GM12878 (cell line): ENCODE measurements around the gene LRRC53. TPM values are rescaled to one million over a fixed set of nuclear protein-coding genes. Genes with fewer than 3 reads are reported as not detected.

Source experiments
- ATAC-seq: fragments of 200-7000 bp; cut with Tn5 transposase; 3 replicates; pipeline ENCODE4 v1.9.1; 2020; ENCODE audit warnings: mild to moderate bottlenecking, moderate library complexity
- BruUV-seq: library from RNA; stranded (reverse); fragments of 400-500 nt; replicated peaks from 2 replicates; lab custom pipeline; 2021; lab: Mats Ljungman, UMichigan
- CTCF ChIA-PET: fragments of 300-600 bp; sonication (Branson Sonifier 250); formaldehyde crosslinking; extraction: SDS; loops from one replicate; lab custom pipeline; 2021; ENCODE audit warnings: inconsistent platforms; lab: Yijun Ruan, JAX
- POLR2A ChIA-PET: fragments of 350-600 bp; formaldehyde crosslinking; extraction: SDS; loops from one replicate; lab custom pipeline; 2021; ENCODE audit warnings: inconsistent platforms; lab: Charles Lee
- RAD21 ChIA-PET: fragments of 300-600 bp; sonication (Branson Sonifier 250); formaldehyde crosslinking; loops from one replicate; lab custom pipeline; 2023; ENCODE audit warnings: antibody characterized with exemption; ENCODE audit not compliant: unreplicated experiment; lab: Charles Lee
- SMC1A ChIA-PET: fragments of 300-600 bp; sonication (Branson Sonifier 250); formaldehyde crosslinking; loops from one replicate; lab custom pipeline; 2023; ENCODE audit not compliant: unreplicated experiment, uncharacterized antibody; lab: Charles Lee
- DNase-seq: peaks from one replicate; pipeline ENCODE4 v3.0.0-alpha.2; 2011; ENCODE audit warnings: low read depth, low spot score
- FAIRE-seq: peaks from 3 replicates; lab custom pipeline; 2011; peaks lifted over from hg19 to GRCh38; lab: Jason Lieb, UNC
- H2AFZ ChIP-seq: 2 replicates; pipeline ENCODE4 v1.6.0; 2011; ENCODE audit warnings: low read depth, low read length, control low read depth; ENCODE audit not compliant: control insufficient read depth
- H3K27ac ChIP-seq: 2 replicates; pipeline ENCODE4 v1.5.1; 2011; ENCODE audit warnings: control low read depth; ENCODE audit not compliant: control insufficient read depth, insufficient read depth
- H3K27me3 ChIP-seq, 2 experiments: replicated peaks in 1 of 2; 2 replicates each; pipeline versions ENCODE4 v1.6.0 to v1.6.1; 2011; ENCODE audit warnings: low read length in 1 of 2; ENCODE audit not compliant: control insufficient read depth in 2 of 2, insufficient read depth in 2 of 2
- H3K36me3 ChIP-seq, 2 experiments: 2 replicates each; pipeline ENCODE4 v1.5.1; 2011; ENCODE audit warnings: low read length in 1 of 2; ENCODE audit not compliant: control insufficient read depth in 2 of 2, insufficient read depth in 2 of 2
- H3K4me1 ChIP-seq: 2 replicates; pipeline ENCODE4 v1.6.1; 2011; ENCODE audit warnings: mild to moderate bottlenecking, low read length, moderate library complexity, mixed read lengths; ENCODE audit not compliant: control insufficient read depth, insufficient read depth
- H3K4me2 ChIP-seq: 2 replicates; pipeline ENCODE4 v1.6.0; 2011; ENCODE audit warnings: control low read depth; ENCODE audit not compliant: control insufficient read depth, insufficient read depth
- H3K4me3 ChIP-seq: fragments of 200-600 bp; sonication (generic); 2 replicates; pipeline ENCODE4 v1.5.1; 2016
- H3K79me2 ChIP-seq: 2 replicates; pipeline ENCODE4 v1.6.0; 2011; ENCODE audit warnings: low read length; ENCODE audit not compliant: control insufficient read depth, insufficient read depth
- H3K9ac ChIP-seq: 2 replicates; pipeline ENCODE4 v1.8.0; 2011; ENCODE audit warnings: low read length, control low read depth, mixed read lengths; ENCODE audit not compliant: control insufficient read depth, insufficient read depth
- H3K9me3 ChIP-seq: replicated peaks from 3 replicates; pipeline ENCODE4 v1.5.1; 2011; ENCODE audit warnings: mild to moderate bottlenecking, low read length; ENCODE audit not compliant: control insufficient read depth, insufficient read depth
- H4K20me1 ChIP-seq: 2 replicates; pipeline ENCODE4 v1.6.0; 2011; ENCODE audit not compliant: control insufficient read depth, insufficient read depth
- ASH2L ChIP-seq: fragments of 300-600, 200-600 bp; sonication (generic); IDR thresholded peaks from 2 replicates; pipeline ENCODE4 v1.6.1; 2017; ENCODE audit warnings: low read depth, mild to moderate bottlenecking, borderline replicate concordance
- CHD2 ChIP-seq: IDR thresholded peaks from 2 replicates; pipeline ENCODE4 v1.6.1; 2011; ENCODE audit warnings: low read depth, low read length, improper control_type of control experiment, borderline replicate concordance
- HDGF ChIP-seq: fragments of 450-650 bp; IDR thresholded peaks from 2 replicates; pipeline ENCODE4 v1.6.1; 2016; ENCODE audit warnings: antibody characterized with exemption
- MEF2B ChIP-seq: fragments of 450-650 bp; IDR thresholded peaks from 2 replicates; pipeline ENCODE4 v1.6.1; 2018; ENCODE audit warnings: mild to moderate bottlenecking, moderate library complexity; ENCODE audit not compliant: partially characterized antibody, poor library complexity, severe bottlenecking
- NFXL1 ChIP-seq: fragments of 450-650 bp; IDR thresholded peaks from 2 replicates; pipeline ENCODE4 v1.6.1; 2017; ENCODE audit warnings: antibody characterized with exemption, mild to moderate bottlenecking, borderline replicate concordance
- NFYA ChIP-seq: IDR thresholded peaks from 2 replicates; pipeline ENCODE4 v1.6.1; 2011; ENCODE audit warnings: low read depth, mild to moderate bottlenecking, low read length, improper control_type of control experiment, borderline replicate concordance
- RB1 ChIP-seq: fragments of 450-650 bp; formaldehyde crosslinking; IDR thresholded peaks from 2 replicates; pipeline ENCODE4 v1.6.1; 2017; ENCODE audit warnings: mild to moderate bottlenecking, borderline replicate concordance
- SIN3A ChIP-seq: IDR thresholded peaks from 2 replicates; pipeline ENCODE4 v1.6.1; 2012; ENCODE audit warnings: low read depth, low read length, improper control_type of control experiment
- SMARCA5 ChIP-seq: fragments of 450-650 bp; IDR thresholded peaks from 2 replicates; pipeline ENCODE4 v1.6.1; 2017; ENCODE audit warnings: mild to moderate bottlenecking
- SREBF1 ChIP-seq: IDR thresholded peaks from 2 replicates; pipeline ENCODE4 v1.6.1; 2012; ENCODE audit warnings: mild to moderate bottlenecking, low read length
- TAF1 ChIP-seq: IDR thresholded peaks from 2 replicates; pipeline ENCODE4 v1.6.1; 2011; ENCODE audit warnings: mild to moderate bottlenecking, low read depth, low read length, borderline replicate concordance
- TBL1XR1 ChIP-seq: IDR thresholded peaks from 2 replicates; pipeline ENCODE4 v1.6.1; 2012; ENCODE audit warnings: low read depth, low read length, improper control_type of control experiment
- ZBED1 ChIP-seq: IDR thresholded peaks from 2 replicates; pipeline ENCODE4 v1.6.1; 2016; ENCODE audit warnings: borderline replicate concordance
- ZNF207 ChIP-seq: fragments of 450-650 bp; IDR thresholded peaks from 2 replicates; pipeline ENCODE4 v1.6.1; 2014; ENCODE audit warnings: antibody characterized with exemption, mild to moderate bottlenecking, borderline replicate concordance
- ZNF274 ChIP-seq: IDR thresholded peaks from one replicate; pipeline ENCODE4 v1.8.0; 2011; ENCODE audit not compliant: insufficient read length, insufficient read depth
- ZZZ3 ChIP-seq: IDR thresholded peaks from 2 replicates; pipeline ENCODE4 v1.6.1; 2011; ENCODE audit warnings: low read depth; ENCODE audit not compliant: control insufficient read depth, insufficient read length
- WGBS: methylation state at CpG from one replicate; pipeline ENCODE4 v1.1.6; 2016; ENCODE audit warnings: low lambda C conversion rate; ENCODE audit not compliant: insufficient replicate concordance, insufficient coverage; ENCODE audit errors: missing lambda C conversion rate; 5-methylcytosine and 5-hydroxymethylcytosine counted together
- in situ Hi-C: fragments of 300-500 bp; cut with MboI; formaldehyde crosslinking; loops from 9 replicates; pipeline ENCODE4 v1.14.3; 2018; ENCODE audit warnings: mixed read lengths
- intact Hi-C: fragments of 100-400 bp; cut with micrococcal nuclease; formaldehyde crosslinking; loops from one replicate; pipeline ENCODE4 v1.14.2; 2022; ENCODE audit not compliant: unreplicated experiment
- polyA plus RNA-seq, 11 experiments: library from polyadenylated mRNA; depleted of rRNA in 4 of 11; unstranded in 6 of 11; stranded (reverse) in 5 of 11; fragments of >200 nt; fragmentation: Nextera tagmentation in 4 of 11; fragmentation: Illumina TruSeq in 1 of 11; extraction: Ambion mirVana in 4 of 11; extraction: Trizol in 1 of 11; gene quantifications; 1 replicate in 1 of 11; 2 replicates in 10 of 11; pipeline versions ENCODE4 v1.2.1 to v1.2.3, GENCODE V29; 2011 to 2016; ENCODE audit warnings: inconsistent platforms in 2 of 11, missing spikeins in 2 of 11, low read depth in 1 of 11
- total RNA-seq, 4 experiments: library from RNA; depleted of rRNA in 3 of 4; stranded (reverse); fragments of >200 nt in 3 of 4; fragmentation: Illumina TruSeq in 1 of 4; extraction: Trizol in 1 of 4; gene quantifications; 2 replicates each; pipeline versions ENCODE4 v1.2.1 to v1.2.3, GENCODE V29; 2013 to 2021

LRRC53 gene
- total and polyA plus RNA-seq, 10 of the 15 experiments (the other 5 are each of a cell fraction or from before 2014, with no cell fraction given): not detected

DNA sequence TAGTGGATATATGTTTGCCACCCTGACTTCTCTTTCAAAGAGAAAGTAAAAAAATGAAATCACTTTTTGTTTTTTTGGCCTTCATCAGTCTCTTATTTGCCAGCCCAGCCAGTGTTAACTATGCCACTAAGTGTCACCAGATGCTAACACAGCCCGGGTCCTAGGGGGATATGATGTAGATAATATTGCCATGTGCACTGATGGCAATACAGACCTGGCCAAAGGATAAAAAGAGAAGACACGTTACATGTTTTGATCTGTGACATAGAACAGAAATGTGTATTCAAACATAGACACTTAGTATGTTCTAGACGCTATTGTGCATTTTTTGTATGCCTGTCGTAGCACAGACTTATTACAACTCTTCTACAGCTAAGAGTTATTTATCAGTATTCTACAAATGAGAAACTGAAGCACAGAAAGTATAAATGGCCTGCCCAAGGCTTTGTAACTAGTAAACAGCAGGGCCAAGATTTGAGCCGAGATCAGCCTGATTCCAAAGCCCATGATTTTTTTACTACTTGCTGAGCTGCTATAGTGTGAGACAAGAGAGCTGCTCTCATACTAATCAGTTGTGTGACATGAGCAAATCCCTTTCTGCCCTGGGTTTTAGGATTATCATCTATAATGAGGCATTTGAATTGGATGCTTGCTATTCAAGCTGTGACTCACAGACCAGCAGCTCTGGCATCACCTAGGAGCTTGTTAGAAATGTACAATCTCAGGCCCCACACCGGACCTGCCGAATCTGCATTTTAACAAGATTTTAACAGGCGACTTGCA is 6.3 kb downstream of the LRRC53 start:
- no peak overlapping the region for H3K27ac ChIP-seq
- FAIRE-seq: no peak
- H3K4me1 ChIP-seq: no peaks in the 10 kb centered on the region
- no peak for DNase-seq
- intact Hi-C loops (loop anchor here (10.0 kb wide), 1 partner anchor 661 kb away; no protein-coding TSS in a partner anchor), in situ Hi-C loops (no loop called here)
- no peaks in the 10 kb centered on the region for H3K9me3 ChIP-seq
- ChIA-PET POLR2A (no interaction called here), CTCF (interaction anchor here (1.4 to 7.1 kb wide), 2 partner anchors 184 to 666 kb away, joined by 3 to 61 read pairs; no protein-coding TSS in a partner anchor), RAD21 (interaction anchor here (0.9 kb wide), 1 partner anchor 227 kb away, joined by 4 read pairs; the partner anchor contains the start of genes CRYZ and TYW3)
- H3K79me2 ChIP-seq: no peaks in the 10 kb centered on the region
- H3K9ac ChIP-seq: no peak overlapping the region
- H4K20me1 ChIP-seq: no peaks in the 10 kb centered on the region
- H3K27me3 ChIP-seq: no peaks in the 10 kb centered on the region
- H3K36me3 ChIP-seq: no peaks in the 10 kb centered on the region
- H2AFZ ChIP-seq: no peak overlapping the region
- TF ChIP-seq SIN3A: no peak
- TF ChIP-seq, all 136 proteins: peak for 0
- H3K4me3 ChIP-seq: no peak overlapping the region
- 31% methylated on average over 8 of the region's 8 CpGs for WGBS
- H3K4me2 ChIP-seq: no peak overlapping the region
- SMC1A ChIA-PET: interaction anchor here (1.4 to 2.3 kb wide), 3 partner anchors 12 to 228 kb away, joined by 4 to 5 read pairs (median 4); no protein-coding TSS in a partner anchor
- BruUV-seq: no TSS peak
- ATAC-seq: no peak

DNA sequence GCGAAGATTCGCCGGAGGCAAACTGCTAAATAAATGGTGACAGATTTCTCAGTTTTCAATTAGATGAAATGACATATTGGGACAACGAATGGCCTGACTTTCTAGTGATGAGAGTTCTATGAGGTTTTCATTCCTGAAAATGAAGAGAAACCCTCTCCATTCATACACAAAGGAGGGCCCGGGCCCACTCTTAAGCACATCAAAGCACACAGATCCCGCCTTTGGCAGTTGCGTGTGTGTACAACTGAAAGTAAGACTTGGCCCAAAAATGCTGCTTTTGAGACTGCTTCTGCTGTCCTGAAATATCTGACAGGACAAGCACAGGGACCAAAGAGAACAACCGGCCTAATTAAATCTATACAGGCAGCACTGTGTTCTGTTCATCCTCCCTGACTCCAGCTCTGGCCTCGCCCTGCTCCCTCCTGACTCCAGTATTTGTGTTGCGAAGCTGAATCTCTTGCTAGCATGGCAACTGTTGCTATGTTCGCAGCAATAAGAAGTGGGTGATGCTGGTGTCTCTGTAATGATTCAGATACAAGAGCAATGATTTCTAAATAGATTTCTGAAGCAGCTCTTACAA is 7.4 kb downstream of the LRRC53 start:
- no peaks in the 10 kb centered on the region for H3K79me2 ChIP-seq
- no peaks in the 10 kb centered on the region for H3K4me1 ChIP-seq
- no peaks in the 10 kb centered on the region for H3K27me3 ChIP-seq
- no peak overlapping the region for H2AFZ ChIP-seq
- FAIRE-seq (no peak), DNase-seq (no peak), ATAC-seq (no peak)
- H3K4me2 ChIP-seq: no peak overlapping the region
- TF ChIP-seq ZBED1 (no peak), SREBF1 (no peak), TBL1XR1 (no peak), CHD2 (no peak), ZNF207 (no peak), ZNF274 (no peak), HDGF (no peak), ASH2L (no peak), NFXL1 (no peak), TAF1 (no peak), RB1 (no peak), SMARCA5 (no peak), MEF2B (no peak), ZZZ3 (no peak), NFYA (no peak)
- no TSS peak for BruUV-seq
- intact Hi-C loops (loop anchor here (5.0 to 10.0 kb wide), 3 partner anchors 182 to 660 kb away; partner anchors contain the start of genes CRYZ and TYW3), in situ Hi-C loops (no loop called here)
- ChIA-PET RAD21 (interaction anchor here (0.9 to 2.2 kb wide), 2 partner anchors 185 to 228 kb away, joined by 4 to 7 read pairs; partner anchors contain the start of genes CRYZ and TYW3), SMC1A (interaction anchor here (0.7 to 2.3 kb wide), 5 partner anchors 13 to 273 kb away, joined by 3 to 5 read pairs (median 4); no protein-coding TSS in a partner anchor), POLR2A (no interaction called here), CTCF (interaction anchor here (1.3 to 7.1 kb wide), 5 partner anchors 11 to 229 kb away, joined by 3 to 61 read pairs (median 17); partner anchors contain the start of genes CRYZ and TYW3)
- H3K9me3 ChIP-seq: no peaks in the 10 kb centered on the region
- H3K36me3 ChIP-seq: no peaks in the 10 kb centered on the region
- WGBS: 69% methylated on average over 11 of the region's 11 CpGs
- H3K9ac ChIP-seq: no peak overlapping the region
- H3K4me3 ChIP-seq: no peak overlapping the region
- H4K20me1 ChIP-seq: no peaks in the 10 kb centered on the region
- H3K27ac ChIP-seq: no peak overlapping the region
